Activated naive CD8-positive, alpha-beta T cell (primary cell): ENCODE results near the gene DYRK4.
A peak's percentile ranks its signal among the peaks of the same experiment; 100 is the strongest.
"Not testable (repeated sequence)": the region's sequence is repeated elsewhere in the genome, so short reads cannot be mapped to it uniquely, and the experiment has no call there.

Experiments
- H3K27ac Mint-ChIP-seq: one replicate; pipeline ENCODE4 v1.8.0; 2021; ENCODE audit warnings: mixed read lengths
- H3K27me3 Mint-ChIP-seq: one replicate; pipeline ENCODE4 v1.8.0; 2021; ENCODE audit warnings: mixed read lengths
- H3K36me3 Mint-ChIP-seq: one replicate; pipeline ENCODE4 v1.8.0; 2021; ENCODE audit warnings: mixed read lengths
- H3K4me1 Mint-ChIP-seq: one replicate; pipeline ENCODE4 v1.8.0; 2021; ENCODE audit warnings: low read depth, mixed read lengths
- H3K4me3 Mint-ChIP-seq: one replicate; pipeline ENCODE4 v1.8.0; 2021; ENCODE audit warnings: mild to moderate bottlenecking, mixed read lengths
- H3K9me3 Mint-ChIP-seq: one replicate; pipeline ENCODE4 v1.8.0; 2021; ENCODE audit warnings: low read depth, mixed read lengths

DYRK4 gene, protein sequence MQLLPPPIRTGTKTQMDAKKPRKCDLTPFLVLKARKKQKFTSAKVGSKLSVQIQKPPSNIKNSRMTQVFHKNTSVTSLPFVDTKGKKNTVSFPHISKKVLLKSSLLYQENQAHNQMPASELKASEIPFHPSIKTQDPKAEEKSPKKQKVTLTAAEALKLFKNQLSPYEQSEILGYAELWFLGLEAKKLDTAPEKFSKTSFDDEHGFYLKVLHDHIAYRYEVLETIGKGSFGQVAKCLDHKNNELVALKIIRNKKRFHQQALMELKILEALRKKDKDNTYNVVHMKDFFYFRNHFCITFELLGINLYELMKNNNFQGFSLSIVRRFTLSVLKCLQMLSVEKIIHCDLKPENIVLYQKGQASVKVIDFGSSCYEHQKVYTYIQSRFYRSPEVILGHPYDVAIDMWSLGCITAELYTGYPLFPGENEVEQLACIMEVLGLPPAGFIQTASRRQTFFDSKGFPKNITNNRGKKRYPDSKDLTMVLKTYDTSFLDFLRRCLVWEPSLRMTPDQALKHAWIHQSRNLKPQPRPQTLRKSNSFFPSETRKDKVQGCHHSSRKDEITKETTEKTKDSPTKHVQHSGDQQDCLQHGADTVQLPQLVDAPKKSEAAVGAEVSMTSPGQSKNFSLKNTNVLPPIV

DNA sequence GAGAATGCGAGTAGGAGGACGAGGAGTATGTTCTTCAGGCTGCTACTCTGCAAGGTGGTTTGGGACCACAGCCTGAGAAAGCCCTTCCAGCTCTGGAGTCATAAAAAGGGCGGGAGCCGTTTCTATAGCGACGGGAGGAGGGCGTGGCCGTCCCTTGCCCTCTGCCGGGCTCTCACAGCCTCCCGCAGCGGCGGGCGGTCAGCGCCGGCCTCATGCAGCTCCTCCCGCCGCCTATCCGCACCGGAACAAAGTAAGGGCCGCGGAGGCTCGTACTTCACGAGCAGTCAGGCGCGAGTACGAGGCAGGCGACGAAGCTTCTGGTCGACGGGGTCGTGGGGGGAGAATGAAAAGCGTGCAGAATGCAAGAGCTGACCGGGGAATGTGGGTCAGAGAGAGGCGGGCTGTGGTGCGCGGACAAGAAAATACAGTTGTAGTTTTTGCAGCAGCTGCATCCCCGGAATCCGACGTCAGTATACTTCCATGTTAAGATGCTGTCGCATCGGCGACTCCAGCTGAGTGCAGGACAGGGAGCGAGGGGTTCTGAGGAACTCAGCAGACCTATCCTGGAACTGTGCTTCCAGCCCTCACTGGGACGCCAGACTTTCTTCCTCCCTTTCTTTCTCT, at the start of gene DYRK4:
Gene DYRK4, plus strand, starts transcription at position 175 of the 624 bp plus-strand sequence. Its CDS starts 38 bp downstream, at position 213.
- peak within 1 kb of the TSS; percentile 30 for H3K4me3 Mint-ChIP-seq
- peaks cover 13% of the 10 kb centered on the region for H3K4me1 Mint-ChIP-seq
- H3K27ac Mint-ChIP-seq, result no peak within 1 kb of the TSS
- H3K27me3 Mint-ChIP-seq, result peaks cover 18% of the 10 kb centered on the region
- no peaks in the 10 kb centered on the region for H3K36me3 Mint-ChIP-seq
- H3K9me3 Mint-ChIP-seq, result no peaks in the 10 kb centered on the region

DNA sequence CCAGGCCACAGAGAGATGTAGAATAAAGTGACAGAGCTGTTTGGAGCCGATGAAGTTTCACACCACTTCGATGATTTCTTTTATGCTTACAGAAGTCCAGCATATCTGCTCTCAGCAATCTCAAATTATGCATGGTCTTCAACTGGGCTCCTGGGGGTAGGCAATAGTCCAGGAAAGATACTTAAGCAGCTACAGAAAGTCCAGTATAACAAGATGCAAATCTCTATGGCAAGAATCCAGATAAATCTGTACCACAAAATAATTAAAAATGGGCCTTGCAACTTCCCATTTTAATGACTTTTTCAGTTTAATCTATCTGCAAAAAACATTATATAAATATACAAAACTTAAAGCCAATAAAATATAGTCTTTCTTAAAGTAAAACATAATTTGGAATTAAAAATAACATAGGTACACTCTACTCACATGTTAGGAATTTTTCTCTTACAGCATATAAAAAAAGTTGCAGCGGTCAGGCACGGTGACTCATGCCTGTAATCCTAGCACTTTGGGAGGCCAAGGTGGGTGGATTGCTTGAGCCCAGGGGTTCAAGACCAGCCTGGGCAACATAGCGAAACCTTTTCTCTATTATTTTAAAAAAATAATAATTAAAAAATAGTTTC, 43.8 kb upstream of the DYRK4 start:
- H3K4me1 Mint-ChIP-seq, result no peaks in the 10 kb centered on the region
- no peaks in the 10 kb centered on the region for H3K9me3 Mint-ChIP-seq
- peaks cover 6% of the 10 kb centered on the region for H3K36me3 Mint-ChIP-seq
- no peak overlapping the region for H3K27ac Mint-ChIP-seq
- H3K4me3 Mint-ChIP-seq, result no peak overlapping the region
- H3K27me3 Mint-ChIP-seq, result no peaks in the 10 kb centered on the region

DNA sequence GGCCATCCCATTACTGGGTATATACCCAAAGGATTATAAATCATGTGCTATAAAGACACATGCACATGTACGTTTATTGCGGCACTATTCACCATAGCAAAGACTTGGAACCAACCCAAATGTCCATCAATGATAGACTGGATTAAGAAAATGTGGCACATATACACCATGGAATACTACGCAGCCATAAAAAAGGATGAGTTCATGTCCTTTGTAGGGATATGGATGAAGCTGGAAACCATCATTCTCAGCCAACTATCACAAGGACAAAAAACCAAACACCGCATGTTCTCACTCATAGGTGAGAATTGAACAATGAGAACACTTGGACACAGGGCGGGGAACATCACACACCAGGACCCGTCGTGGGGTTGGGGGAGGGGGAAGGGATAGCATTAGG, 38.6 kb upstream of the DYRK4 start:
- not testable (repeated sequence) for H3K27ac Mint-ChIP-seq, H3K4me1 Mint-ChIP-seq, H3K36me3 Mint-ChIP-seq, H3K9me3 Mint-ChIP-seq, H3K4me3 Mint-ChIP-seq, H3K27me3 Mint-ChIP-seq

DNA sequence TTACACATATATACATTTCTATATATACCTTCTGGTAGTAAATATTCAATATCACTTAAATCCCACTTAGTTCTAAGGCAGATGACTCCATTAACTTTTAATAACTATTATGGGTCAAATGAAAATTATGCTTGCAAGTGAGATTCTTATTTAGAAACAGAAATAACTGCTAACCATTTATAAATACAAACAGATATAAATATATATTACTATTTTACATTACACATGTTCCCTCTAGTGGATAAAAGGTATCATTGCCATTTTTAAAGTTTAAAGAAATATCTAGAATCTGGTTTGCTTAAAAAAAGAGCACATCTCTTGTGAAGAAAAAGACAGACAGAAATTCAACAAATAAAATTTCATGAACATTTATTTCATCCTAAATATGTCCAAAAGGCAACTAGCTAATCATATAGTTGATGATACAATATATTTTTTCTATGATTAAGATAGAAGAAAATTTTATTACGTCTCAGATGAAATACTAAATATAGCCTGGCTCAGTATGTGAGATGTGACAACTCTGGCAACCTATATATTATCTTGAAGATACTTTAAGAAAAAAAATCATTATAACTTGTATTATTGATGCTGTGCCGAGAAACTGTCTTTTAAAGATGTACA, 35.0 kb upstream of the DYRK4 start:
- Mint-ChIP-seq H3K4me3 (no peak overlapping the region), H3K9me3 (no peaks in the 10 kb centered on the region), H3K4me1 (peaks cover 6% of the 10 kb centered on the region), H3K27me3 (no peaks in the 10 kb centered on the region), H3K27ac (no peak overlapping the region), H3K36me3 (peaks cover 3% of the 10 kb centered on the region)

DNA sequence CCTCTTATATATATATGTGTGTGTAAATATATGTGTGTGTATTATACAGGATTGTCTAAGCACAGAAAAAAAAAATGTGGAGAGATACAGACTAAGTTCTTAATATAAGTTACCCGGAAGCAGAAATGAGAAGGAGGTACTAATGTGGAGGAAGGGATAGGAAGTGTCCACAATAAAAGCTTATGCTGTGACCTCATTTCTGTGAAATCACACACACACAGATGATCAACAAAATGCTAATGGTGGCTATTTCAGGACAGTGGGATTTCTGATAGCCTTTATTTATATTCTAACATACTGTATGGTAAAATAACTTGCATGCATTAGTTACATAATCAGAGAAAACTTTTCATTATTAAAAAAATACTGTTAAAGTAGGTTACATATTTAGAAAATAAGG, 31.8 kb upstream of the DYRK4 start:
- Mint-ChIP-seq H3K9me3 (no peaks in the 10 kb centered on the region), H3K36me3 (no peaks in the 10 kb centered on the region), H3K27ac (peak overlapping the region; percentile 3), H3K4me1 (peaks cover 6% of the 10 kb centered on the region), H3K4me3 (no peak overlapping the region), H3K27me3 (no peaks in the 10 kb centered on the region)

DNA sequence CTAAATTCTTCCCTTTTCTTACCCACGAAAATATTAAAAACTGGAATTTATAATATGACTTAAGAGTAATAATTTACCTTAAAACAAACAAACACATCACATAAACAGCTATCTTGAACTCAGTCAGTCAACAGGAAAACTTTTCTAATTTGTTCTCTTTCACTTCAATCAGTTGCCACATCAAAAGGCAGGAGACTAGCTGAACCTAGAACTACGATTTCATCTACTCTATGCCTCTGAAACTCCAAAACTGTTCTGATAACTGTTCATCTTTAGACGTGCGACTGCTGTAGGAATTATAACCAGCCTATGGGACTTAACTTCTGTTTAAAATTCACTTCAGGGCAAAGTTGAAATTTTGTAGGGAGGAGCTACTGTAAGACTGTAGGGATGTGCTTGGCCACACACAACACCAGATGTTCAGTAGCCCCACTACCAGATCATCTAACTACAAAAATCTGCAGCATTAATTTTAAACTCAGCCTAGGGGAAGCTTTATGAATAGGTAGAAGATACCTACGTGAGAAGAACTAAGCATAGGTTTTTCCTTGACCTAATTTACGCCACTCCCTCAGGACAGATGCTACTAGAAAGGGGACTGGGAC, 30.9 kb upstream of the DYRK4 start:
- Mint-ChIP-seq H3K4me3 (no peak overlapping the region), H3K27me3 (no peaks in the 10 kb centered on the region), H3K36me3 (no peaks in the 10 kb centered on the region), H3K4me1 (peaks cover 6% of the 10 kb centered on the region), H3K9me3 (no peaks in the 10 kb centered on the region), H3K27ac (no peak overlapping the region)

DNA sequence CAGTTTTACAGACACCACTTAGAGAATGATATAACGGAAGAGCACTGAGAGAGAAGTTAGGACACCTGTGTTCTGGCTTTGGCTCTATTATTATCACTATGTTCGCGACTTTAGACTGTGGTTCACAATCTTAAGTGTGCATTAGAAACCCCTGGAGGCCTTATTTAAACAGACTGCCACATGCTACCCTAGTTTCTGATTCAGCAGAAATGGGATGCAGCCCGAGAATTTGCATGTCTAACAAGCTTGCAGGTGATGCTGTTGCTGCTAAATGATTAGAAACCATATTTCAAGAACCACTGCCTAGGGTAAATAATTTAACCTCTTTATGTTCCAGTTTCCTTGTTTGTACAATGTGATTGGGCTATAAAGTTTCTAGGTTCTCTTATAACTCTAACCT, 26.9 kb upstream of the DYRK4 start:
- Mint-ChIP-seq H3K36me3 (no peaks in the 10 kb centered on the region), H3K4me3 (no peak overlapping the region), H3K9me3 (no peaks in the 10 kb centered on the region), H3K27me3 (no peaks in the 10 kb centered on the region), H3K4me1 (peaks cover 31% of the 10 kb centered on the region), H3K27ac (no peak overlapping the region)

DNA sequence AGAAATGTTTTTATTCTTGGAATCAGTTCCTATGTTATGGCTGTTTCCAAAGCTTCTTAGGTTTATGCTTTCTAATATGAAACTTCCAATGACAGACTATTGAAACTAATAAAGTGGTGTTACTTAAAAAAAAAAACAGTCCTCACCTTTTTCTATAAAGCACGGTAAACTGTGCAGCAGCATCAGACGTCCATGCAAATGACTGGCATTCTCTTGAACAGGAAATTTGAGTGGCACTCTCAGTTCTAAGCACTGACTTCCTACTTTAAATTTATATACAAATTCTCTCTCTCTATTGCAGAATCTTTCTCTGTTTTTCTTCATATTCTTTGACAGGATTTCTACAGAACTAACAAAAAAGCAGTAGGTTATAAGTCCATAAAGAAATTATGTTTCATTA, 26.1 kb upstream of the DYRK4 start:
- H3K4me1 Mint-ChIP-seq, result peaks cover 28% of the 10 kb centered on the region
- no peak overlapping the region for H3K4me3 Mint-ChIP-seq
- no peaks in the 10 kb centered on the region for H3K36me3 Mint-ChIP-seq
- H3K9me3 Mint-ChIP-seq, result no peaks in the 10 kb centered on the region
- no peak overlapping the region for H3K27ac Mint-ChIP-seq
- no peaks in the 10 kb centered on the region for H3K27me3 Mint-ChIP-seq

DNA sequence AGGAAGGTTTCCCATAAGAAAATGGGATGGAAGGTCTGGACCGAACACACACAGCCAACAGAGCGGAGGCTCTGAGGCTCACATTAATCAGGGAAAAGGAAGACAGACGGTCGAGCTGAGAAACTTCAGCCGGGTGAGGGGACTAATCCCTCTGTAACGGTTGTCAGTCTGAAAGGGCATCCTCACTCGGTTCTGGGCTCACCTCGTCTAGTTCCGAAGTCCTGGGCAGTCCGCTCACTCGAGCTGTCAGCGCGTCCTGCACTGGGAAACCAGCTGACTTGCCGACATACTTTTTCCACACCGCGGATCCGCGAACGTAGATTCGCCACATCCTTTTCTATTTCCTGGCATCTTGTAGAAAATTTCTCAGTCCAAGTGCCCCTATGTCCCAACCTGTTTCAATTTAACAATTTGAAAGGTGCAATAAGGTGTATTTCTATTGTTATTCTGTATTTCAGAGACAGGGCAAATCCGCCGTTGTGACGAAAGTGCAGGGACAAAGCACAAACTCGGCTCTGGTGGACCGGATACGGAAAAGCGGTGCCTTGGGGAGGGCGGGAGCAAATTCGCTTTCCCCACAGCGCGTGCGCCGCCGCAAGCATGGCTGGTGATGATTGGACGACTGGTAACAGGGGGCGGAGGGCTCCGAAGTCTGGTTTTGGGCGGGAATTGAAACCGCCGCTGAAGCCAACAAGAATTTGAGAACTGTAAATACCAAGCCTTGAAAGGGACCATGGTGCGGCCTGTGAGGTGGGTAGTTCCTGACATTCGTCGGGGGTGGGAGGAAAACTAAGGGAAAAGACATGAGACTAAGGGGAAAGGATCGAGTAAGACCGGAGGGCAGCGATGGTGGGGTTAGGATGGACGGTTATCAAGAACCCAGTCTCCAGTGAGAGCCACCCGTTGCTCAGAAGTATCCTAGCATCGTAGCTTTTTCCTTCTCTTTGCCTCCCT, 23.5 kb upstream of the DYRK4 start, which contains the start of gene RAD51AP1:
Gene RAD51AP1, plus strand, starts transcription at position 684 of the 954 bp plus-strand sequence. Its CDS starts 50 bp downstream, at position 734.
- Mint-ChIP-seq H3K4me3 (peak within 1 kb of the TSS; percentile 99), H3K36me3 (no peaks in the 10 kb centered on the region), H3K27me3 (no peaks in the 10 kb centered on the region), H3K27ac (peak within 1 kb of the TSS; percentile 99), H3K4me1 (peaks cover 28% of the 10 kb centered on the region), H3K9me3 (no peaks in the 10 kb centered on the region)

DNA sequence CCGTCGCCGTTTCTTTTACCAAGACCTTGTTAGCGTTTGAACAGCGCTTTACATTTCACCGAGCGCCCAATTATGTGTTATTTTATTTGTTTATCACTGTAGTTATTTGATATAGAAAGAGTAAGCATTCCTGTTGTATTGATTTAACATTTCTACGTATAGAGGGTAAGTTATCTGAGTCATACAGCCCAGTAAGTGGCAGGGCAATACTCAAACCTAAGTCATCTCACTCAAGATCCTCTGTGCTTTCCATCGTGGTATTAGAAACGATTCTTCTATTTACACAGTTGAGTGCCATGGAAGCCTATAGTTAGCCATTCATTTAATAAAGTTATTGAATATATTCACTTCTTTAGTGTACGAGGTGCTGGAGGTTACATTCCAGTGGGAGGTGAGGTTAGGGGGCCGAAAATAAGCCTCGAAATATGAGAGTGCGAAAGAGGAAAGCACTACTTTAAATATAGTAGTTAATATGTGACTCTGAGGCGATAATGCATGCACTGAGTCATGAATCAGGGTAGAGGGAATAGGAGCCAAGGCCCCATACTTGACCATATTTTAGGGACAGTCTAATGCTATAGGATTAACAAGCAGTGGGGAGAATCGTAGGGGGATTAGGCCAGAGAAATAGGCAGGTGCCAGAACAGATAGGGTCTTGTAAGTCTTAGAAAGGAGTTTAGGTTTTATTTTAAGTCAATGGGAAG, 22.7 kb upstream of the DYRK4 start:
- peaks cover 2% of the 10 kb centered on the region for H3K36me3 Mint-ChIP-seq
- H3K9me3 Mint-ChIP-seq, result no peaks in the 10 kb centered on the region
- H3K27me3 Mint-ChIP-seq, result no peaks in the 10 kb centered on the region
- peaks cover 28% of the 10 kb centered on the region for H3K4me1 Mint-ChIP-seq
- peak overlapping the region; percentile 99 for H3K27ac Mint-ChIP-seq
- H3K4me3 Mint-ChIP-seq, result peak overlapping the region; percentile 99

DNA sequence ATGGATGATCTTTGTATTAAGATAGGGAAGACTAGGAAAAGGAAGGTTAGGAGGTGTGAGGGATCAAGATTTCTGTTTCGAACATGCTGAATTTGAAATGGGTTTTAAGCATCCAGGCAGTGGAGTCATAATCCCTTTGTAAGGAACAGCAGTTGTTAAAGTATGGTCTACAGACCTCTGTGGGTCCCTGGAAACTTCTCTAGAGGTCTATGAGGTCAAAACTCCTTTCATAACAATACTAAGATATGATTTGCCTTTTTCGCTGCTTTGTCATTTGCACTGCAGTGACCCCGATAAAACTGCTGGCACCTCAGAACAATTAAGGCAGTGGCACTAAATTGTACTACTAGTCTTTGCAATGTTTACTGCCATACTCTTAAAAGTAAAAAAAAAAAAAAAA, 21.8 kb upstream of the DYRK4 start:
- peaks cover 5% of the 10 kb centered on the region for H3K36me3 Mint-ChIP-seq
- no peaks in the 10 kb centered on the region for H3K9me3 Mint-ChIP-seq
- peaks cover 28% of the 10 kb centered on the region for H3K4me1 Mint-ChIP-seq
- peak overlapping the region; percentile 99 for H3K4me3 Mint-ChIP-seq
- H3K27ac Mint-ChIP-seq, result no peak overlapping the region
- no peaks in the 10 kb centered on the region for H3K27me3 Mint-ChIP-seq

DNA sequence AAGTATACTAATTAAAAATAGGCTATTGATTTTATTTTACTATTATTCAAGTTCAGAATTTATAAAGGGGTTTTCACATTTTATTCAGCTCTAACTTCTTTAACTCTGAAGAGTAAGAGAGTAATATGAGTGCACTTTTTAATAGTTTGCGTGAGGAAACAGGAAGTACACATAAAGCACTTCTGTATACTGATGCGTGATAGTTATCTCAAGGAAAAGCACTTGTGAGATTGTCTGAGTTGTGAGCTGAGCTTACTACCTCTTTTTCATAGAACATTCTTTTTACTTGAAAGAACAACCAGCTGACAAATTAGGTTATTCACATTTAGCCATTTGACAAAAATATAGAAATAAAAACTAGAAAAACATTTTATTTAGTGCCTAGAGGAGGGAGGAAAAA, 21.4 kb upstream of the DYRK4 start:
- Mint-ChIP-seq H3K27me3 (no peaks in the 10 kb centered on the region), H3K4me3 (no peak overlapping the region), H3K9me3 (no peaks in the 10 kb centered on the region), H3K36me3 (peaks cover 5% of the 10 kb centered on the region), H3K4me1 (peaks cover 28% of the 10 kb centered on the region), H3K27ac (no peak overlapping the region)

DNA sequence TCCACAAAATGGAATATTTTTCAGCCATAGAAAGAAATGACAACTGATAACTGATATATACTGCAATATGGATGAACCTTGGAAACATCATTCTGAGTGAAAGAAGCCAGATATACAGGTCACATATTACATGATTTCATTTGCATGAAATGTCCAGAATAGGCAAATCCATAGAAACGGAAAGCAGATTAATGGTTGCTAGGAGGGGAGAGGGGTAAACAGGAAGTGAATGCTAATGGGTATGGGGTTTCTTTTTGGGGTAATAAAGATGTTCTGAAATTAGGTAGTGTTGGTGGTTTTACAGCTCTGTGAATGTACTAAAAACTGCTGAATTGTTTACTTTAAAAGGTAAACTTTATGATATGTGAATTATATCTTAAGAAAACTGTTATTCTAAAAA, 16.8 kb upstream of the DYRK4 start:
- Mint-ChIP-seq H3K27ac (no peak overlapping the region), H3K36me3 (peaks cover 6% of the 10 kb centered on the region), H3K9me3 (no peaks in the 10 kb centered on the region), H3K4me1 (no peaks in the 10 kb centered on the region), H3K27me3 (no peaks in the 10 kb centered on the region), H3K4me3 (no peak overlapping the region)
